HG03095 (cell line): ENCODE data around the gene ADA.

Experiments
- ATAC-seq: cut with Tn5 transposase; IDR thresholded peaks from one replicate; pipeline ENCODE4 v1.9.1; 2021; ENCODE audit warnings: moderate library complexity; ENCODE audit not compliant: unreplicated experiment

The ADA gene

GRCh38 chr20:44625361-44625760 is 26.1 kb downstream of the ADA start:
- no peak for ATAC-seq

GRCh38 chr20:44624743-44625271 is 26.7 kb downstream of the ADA start:
- no peak for ATAC-seq

GRCh38 chr20:44624152-44624551 is 27.3 kb downstream of the ADA start:
- ATAC-seq, result no peak

GRCh38 chr20:44622501-44623270 is 28.8 kb downstream of the ADA start:
- ATAC-seq, result no peak

- no peak for ATAC-seq
Observed at GRCh38 chr20:44621939-44622338, 29.6 kb downstream of the ADA start.

GRCh38 chr20:44621325-44621724 is 30.2 kb downstream of the ADA start:
- no peak for ATAC-seq

- no peak for ATAC-seq
Observed at GRCh38 chr20:44620030-44620429, 31.5 kb downstream of the ADA start.

- ATAC-seq, result no peak
Observed at GRCh38 chr20:44619294-44619693, 32.2 kb downstream of the ADA start.

GRCh38 chr20:44618318-44618731 is 33.2 kb downstream of the ADA start:
- ATAC-seq, result no peak

GRCh38 chr20:44616604-44616964 is 34.9 kb downstream of the ADA start:
- ATAC-seq, result no peak

- ATAC-seq, result no peak
Observed at GRCh38 chr20:44615876-44616603, 35.5 kb downstream of the ADA start.

- ATAC-seq, result no peak
Observed at GRCh38 chr20:44615169-44615791, 36.2 kb downstream of the ADA start.

GRCh38 chr20:44614525-44614924 is 37.0 kb downstream of the ADA start:
- no peak for ATAC-seq

GRCh38 chr20:44613575-44613974 is 37.9 kb downstream of the ADA start:
- ATAC-seq, result no peak

GRCh38 chr20:44610313-44610962 is 41.1 kb downstream of the ADA start:
- no peak for ATAC-seq

GRCh38 chr20:44609516-44610312 is 41.8 kb downstream of the ADA start:
- peak; percentile 86 for ATAC-seq

- no peak for ATAC-seq
Observed at GRCh38 chr20:44609006-44609515, 42.4 kb downstream of the ADA start.

- ATAC-seq, result no peak
Observed at GRCh38 chr20:44606725-44607441, 44.6 kb downstream of the ADA start.

- no peak for ATAC-seq
Observed at GRCh38 chr20:44603327-44603726, 48.2 kb downstream of the ADA start.

- ATAC-seq, result no peak
Observed at GRCh38 chr20:44601801-44602204, 49.7 kb downstream of the ADA start.
